ENCODE data around the gene DLG4.
A peak's percentile ranks its signal among the peaks of the same experiment; 100 is the strongest.

DLG4 gene

GRCh38 chr17:7219812-7220592, at the start of gene DLG4, which contains the start of gene ACADVL:
Gene DLG4 (minus strand): TSS chr17:7219836.
Gene ACADVL (plus strand): TSS chr17:7219938. CDS start chr17:7219985, 47 bp downstream.
- peak; percentile 80 for DNase-seq

DNA sequence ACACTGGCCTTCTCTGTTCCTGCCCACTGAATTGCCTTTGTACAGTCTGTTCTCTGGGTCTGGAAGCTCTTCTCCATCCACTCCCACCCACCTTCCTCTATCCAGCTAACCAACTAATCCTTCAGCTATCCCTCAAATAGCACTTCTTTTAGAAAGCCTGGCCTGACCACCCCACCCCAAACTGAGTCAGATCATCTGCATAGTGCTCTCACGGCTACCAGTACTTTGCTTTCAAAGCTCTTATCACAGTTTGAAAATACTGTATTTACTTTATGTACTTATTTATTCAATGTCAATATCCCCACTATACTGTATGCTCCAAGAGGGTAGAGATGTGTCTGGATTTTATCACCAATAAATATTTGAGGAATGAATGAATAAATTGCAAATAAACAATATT, 47.1 kb upstream of the DLG4 start:
- no peak for DNase-seq

DNA sequence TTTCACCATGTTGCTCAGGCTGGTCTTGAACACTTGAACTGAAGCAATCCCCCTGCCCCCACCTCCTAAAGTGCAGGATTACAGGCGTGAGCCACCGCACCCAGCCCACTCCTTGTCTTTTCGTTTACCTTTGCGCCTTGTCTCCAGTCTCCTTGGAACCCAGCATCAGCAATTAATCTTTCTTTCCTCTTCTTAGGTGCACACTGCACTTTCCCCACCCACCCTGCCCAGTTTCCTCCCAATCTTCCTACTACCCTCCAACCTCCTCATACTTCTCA, 44.1 kb upstream of the DLG4 start:
- no peak for DNase-seq

- DNase-seq, result peak; percentile 70
Measured at GRCh38 chr17:7262935-7263800, 43.5 kb upstream of the DLG4 start.

DNA sequence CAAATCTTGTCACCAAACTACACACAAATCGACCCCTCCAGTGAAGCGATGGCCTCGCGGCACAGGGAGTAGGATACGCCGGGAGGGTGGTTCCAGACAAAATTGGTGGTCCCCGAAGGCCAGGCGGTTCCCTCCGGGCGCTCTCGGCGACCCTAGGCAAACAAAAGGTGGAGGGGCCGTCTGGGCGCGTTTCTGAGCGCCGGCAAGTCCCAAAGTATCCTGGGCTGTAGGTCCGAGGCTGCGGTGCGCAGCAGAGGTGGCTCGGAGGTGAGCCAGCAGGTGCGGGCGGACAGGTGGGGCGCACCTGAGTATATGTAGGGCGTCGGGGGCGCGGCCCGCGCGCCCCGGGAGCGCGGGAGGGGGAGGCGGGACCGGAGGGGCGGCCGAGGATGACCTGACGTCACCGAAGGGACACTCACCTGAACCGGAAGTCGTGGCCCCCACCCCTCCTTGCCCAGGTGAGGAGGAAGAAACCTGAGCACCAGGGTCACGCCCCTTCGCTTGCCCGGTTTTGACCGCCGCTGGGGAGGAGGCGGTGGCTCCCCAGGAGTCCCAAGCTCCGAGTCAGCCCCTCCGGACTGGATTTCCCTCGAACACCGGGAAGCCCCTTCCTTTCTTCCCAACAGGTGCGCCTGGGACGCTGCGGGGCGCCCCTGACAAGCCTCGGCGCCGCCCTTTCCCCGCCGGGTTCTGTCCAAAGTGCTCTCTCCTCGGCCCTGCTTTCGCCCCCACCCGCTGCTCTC, 42.7 kb upstream of the DLG4 start, which contains the start of gene CLDN7:
Gene CLDN7 (minus strand): TSS at position 287 of the 743 bp plus-strand sequence. CDS start 435 bp downstream, outside the sequence.
- peak; percentile 52 for DNase-seq

GRCh38 chr17:7261379-7262191, 41.9 kb upstream of the DLG4 start:
- no peak for DNase-seq

- peak; percentile 79 for DNase-seq
Measured at GRCh38 chr17:7260651-7261378, 41.2 kb upstream of the DLG4 start.

- DNase-seq, result no peak
Measured at GRCh38 chr17:7260151-7260550, 40.5 kb upstream of the DLG4 start.

DNA sequence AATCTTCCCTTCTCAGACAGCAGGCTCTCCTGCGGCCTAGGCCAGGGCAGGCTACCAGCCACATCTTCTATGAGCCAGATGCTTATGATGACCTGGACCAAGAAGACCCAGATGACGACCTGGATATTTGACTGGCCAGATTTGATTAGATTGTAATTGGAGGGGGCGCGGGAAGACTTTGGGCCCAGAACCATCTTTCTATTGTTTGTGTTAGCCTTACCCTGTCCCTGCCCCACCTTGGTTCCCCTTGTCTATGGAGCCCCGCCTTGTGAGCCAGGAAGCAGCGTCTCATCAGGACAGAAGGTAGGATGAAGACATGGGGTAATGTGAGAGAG, 39.9 kb upstream of the DLG4 start:
- no peak for DNase-seq

DNA sequence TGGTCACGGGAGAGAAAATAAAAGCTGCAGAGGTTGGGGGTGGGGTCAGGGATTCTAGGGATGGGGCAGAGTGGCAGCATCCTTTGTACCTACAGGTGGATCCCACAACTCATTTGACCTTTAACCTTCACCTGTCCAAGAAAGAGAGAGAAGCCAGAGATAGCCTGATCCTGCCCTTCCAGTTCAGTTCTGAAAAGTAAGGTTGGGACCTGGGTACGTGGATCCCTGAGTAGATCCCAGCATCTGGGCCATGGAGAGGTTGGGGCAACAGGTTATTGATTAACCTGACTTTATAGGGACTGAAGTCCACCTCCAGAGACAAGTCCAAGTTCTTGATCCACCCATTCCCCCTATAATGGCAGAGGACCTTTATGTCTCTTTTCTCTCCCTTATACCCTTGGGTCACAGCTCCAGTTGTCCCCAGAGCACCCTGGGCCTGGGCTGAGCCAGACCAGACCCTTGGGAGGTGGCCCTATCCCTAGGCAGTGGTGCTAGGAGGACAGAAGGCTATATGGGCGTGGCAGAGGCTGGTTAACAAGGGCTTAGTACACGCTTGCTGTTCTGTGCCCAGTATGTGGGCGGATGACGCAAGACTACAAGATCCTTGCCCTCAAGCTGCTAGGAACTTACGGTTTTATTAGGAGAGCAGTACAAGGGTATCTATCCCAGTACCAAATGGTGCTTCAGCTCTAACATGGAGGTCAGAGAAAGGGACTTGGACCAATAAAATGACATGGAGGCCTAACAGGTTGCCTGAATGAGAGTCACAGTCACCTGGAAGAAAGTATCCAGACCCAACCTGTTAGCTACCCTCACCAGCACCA, 39.3 kb upstream of the DLG4 start:
- no peak for DNase-seq

DNA sequence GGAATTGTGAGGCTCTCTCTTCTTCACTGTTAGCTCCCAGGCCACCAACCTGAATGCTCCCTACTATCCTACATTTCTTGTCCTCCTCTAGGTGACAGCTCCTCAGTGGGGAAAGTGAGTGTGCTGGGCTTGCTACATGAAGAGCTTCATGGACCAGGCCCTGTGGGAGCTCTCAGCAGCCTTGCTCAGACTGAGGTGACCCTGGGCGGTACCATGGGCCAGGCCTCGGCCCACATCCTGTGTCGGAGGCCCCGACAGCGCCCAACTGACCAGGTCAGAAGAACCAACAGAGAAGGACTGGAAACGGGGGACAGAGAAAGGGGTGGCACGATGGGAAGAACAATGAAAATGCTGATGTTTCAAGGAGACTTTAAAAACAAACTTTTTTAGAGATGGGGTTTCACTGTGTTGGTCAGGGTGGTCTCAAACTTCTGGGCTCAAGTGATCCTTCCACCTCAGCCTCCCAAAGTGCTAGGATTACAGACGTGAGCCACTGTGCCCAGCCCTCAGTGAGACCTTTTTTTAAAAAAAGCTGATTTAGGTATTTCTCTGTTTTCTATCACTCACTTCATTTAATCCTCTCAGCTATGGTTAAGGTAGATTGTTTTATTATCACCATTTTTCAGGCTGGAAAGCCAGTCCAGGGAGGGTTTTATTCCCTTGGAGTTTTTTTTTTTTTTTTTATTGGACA, 37.3 kb upstream of the DLG4 start:
- DNase-seq, result no peak

GRCh38 chr17:7254511-7254910, 34.9 kb upstream of the DLG4 start:
- no peak for DNase-seq

DNA sequence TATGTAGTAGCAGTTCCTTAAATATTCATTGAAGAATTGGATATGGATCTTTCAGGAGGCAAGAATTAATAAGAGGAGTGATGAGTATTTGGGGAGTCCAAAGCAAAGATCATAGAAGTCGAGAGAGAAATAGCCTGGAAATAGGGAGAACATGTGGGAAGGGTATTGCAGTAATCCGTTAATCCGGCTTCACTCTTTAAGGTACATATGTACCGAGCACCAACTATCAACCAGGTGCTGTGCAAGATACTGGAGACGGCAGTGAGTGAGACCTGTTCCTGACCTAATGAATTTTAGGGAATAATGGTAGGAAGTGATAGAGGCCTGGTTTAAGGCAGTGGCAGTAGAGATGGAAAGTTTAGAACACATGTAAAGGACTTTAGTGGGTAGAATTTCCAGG, 33.4 kb upstream of the DLG4 start:
- DNase-seq, result no peak

- DNase-seq, result peak; percentile 90
Measured at GRCh38 chr17:7252176-7253043, 32.8 kb upstream of the DLG4 start, which contains the start of gene ELP5. Gene ELP5 (plus strand): TSS chr17:7252215. CDS start chr17:7252551, 336 bp downstream.

GRCh38 chr17:7251661-7252175, 32.1 kb upstream of the DLG4 start, which contains the start of gene CTDNEP1:
Gene CTDNEP1 (minus strand): TSS chr17:7251734. CDS start chr17:7251296, 438 bp downstream.
- peak; percentile 96 for DNase-seq

DNA sequence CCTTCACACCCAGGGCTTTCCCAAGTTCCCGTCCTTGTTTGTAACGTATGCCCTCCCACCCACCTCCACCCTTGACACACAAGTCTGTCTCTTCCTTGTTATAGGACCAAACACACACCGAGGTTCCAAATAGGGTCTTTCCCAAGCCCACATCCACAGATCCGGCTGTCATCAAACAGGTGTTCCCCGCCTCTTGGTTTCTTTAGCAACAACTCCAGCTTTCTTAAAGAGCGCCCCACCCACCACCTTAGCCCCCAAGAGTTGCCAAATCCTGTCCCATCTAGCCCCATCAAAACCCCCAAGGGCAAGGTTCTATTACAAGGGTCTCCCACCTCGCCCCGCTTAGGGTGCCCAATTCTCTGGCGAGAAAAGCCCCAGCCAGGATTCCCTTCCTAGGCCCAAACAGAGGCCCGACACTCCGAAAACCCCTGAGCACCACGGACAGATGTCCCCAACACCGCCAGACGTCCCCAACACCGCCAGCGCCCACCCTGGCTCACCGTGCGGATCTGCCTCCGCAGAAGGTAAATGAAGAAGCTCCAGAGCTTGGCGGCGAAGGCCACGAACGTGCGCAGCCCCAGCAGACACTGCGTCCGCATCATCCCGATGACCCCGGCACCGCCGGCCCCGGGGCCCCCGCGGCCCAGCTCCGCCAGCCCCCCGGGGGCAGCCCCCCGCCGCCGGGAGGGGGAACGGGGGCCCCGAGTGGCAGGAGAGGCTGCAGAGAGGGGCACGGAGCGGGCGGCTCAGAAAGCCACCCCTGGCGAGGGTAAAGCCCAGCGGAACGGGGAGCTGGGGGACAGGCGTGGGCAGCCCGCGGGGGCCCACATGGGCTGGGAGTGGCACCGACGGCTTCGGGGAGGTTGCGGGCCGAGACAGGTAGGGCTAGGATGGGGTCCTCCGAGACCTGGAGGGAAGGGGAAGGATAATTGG, 31.3 kb upstream of the DLG4 start:
- DNase-seq, result no peak

DNA sequence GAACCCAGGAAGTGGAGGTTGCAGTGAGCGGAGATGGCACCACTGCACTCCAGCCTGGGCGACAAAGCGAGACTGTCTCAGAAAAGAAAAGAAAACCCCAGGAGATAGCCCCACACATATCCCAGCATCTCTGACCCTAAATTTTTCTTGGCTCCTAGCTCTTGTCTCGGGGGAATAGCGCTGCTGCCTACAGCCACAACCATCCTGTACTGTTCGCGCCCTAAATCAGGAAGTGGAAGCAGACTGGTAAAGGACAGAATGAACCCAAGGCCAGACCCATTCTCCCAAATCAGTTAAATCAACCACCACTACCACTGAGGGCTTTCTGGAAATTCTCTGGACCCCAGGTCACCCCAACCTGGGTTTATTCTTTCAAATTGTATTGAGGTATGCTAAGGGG, 30.2 kb upstream of the DLG4 start:
- no peak for DNase-seq

DNA sequence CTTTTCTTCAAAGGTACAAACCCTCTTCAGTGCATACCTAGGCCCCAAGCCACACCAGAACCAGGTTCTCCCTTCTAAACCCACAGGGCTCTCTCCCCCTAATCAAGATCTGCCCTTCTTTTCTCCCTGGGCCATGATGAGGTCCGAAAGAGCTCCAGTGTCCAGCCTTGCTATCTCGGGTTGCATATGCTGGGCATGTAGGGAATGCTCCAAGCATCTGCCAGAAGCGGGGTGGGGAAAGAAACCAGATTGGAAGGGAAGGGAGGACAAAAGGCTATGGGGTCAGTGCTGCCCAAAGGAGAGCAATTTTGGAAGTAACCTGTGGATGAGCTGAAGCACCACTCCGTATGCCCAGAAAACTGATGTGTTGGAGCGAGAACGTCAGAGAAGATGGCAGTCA, 29.6 kb upstream of the DLG4 start:
- DNase-seq, result no peak

All from RPMI8226 (cell line).